ENCODE data around the gene ZNF628.

DNA sequence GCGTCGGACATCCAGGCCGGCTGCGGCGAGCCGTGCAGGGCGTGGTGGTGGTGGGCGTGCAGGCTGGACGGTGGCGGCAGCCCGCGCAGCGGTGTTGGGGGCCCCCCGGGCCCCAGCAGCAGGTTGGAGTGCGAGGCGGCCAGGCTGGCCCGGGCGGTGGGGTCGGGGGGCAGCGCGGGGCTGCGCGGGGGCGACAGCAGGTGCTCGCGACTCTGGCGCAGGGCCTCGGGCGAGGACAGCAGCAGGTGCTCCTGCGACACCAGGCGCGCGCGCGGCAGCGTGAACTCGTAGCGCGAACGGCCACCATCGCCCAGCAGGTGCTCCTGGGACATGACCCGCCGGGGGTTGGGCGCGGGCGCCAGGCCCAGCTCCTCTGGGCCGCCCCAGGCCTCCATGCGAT, 43.1 kb upstream of the ZNF628 start:
- TF ChIP-seq, protein P1, sequence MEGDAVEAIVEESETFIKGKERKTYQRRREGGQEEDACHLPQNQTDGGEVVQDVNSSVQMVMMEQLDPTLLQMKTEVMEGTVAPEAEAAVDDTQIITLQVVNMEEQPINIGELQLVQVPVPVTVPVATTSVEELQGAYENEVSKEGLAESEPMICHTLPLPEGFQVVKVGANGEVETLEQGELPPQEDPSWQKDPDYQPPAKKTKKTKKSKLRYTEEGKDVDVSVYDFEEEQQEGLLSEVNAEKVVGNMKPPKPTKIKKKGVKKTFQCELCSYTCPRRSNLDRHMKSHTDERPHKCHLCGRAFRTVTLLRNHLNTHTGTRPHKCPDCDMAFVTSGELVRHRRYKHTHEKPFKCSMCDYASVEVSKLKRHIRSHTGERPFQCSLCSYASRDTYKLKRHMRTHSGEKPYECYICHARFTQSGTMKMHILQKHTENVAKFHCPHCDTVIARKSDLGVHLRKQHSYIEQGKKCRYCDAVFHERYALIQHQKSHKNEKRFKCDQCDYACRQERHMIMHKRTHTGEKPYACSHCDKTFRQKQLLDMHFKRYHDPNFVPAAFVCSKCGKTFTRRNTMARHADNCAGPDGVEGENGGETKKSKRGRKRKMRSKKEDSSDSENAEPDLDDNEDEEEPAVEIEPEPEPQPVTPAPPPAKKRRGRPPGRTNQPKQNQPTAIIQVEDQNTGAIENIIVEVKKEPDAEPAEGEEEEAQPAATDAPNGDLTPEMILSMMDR (IDR thresholded peaks at IDR 0.05), result no peak
- no peak for TF ChIP-seq ZFX (IDR thresholded peaks at IDR 0.05; ENCODE audit: borderline replicate concordance)

All from 22Rv1 (cell line).